HK-2 (cell line): Measurements from ENCODE around the gene PNPLA5.

Experiments used
- DNase-seq: peaks from one replicate; pipeline ENCODE4 v3.0.0-alpha.2; 2018; ENCODE audit not compliant: unreplicated experiment

The PNPLA5 gene

GRCh38 chr22:43838571-43839307 lies 53.1 kb downstream of the PNPLA5 start:
- DNase-seq: no peak

GRCh38 chr22:43838161-43838560 lies 53.7 kb downstream of the PNPLA5 start:
- no peak for DNase-seq

- DNase-seq: no peak
Observed at GRCh38 chr22:43837666-43838065, 54.1 kb downstream of the PNPLA5 start.

GRCh38 chr22:43835736-43836135 lies 56.1 kb downstream of the PNPLA5 start:
- DNase-seq: no peak

- no peak for DNase-seq
Observed at GRCh38 chr22:43835166-43835565, 56.6 kb downstream of the PNPLA5 start.

- no peak for DNase-seq
Observed at GRCh38 chr22:43833286-43834240, 58.2 kb downstream of the PNPLA5 start.

GRCh38 chr22:43832393-43833265 lies 59.2 kb downstream of the PNPLA5 start:
- DNase-seq: no peak

GRCh38 chr22:43831561-43832392 lies 60.0 kb downstream of the PNPLA5 start:
- no peak for DNase-seq

- DNase-seq: no peak
Observed at GRCh38 chr22:43830931-43831560, 60.8 kb downstream of the PNPLA5 start.

- DNase-seq: no peak
Observed at GRCh38 chr22:43829904-43830851, 61.6 kb downstream of the PNPLA5 start.
